Activated naive CD4-positive, alpha-beta T cell treated with Interleukin-2 at 50 U/mL for 16 hours (primary cell): ENCODE measurements around the gene ZNF260.
"Not testable (repeated sequence)": the region's sequence is repeated elsewhere in the genome, so short reads cannot be mapped to it uniquely, and the experiment has no call there.

Experiments
- DNase-seq: peaks from one replicate; pipeline ENCODE4 v3.0.0-alpha.2; 2020

The ZNF260 gene

GRCh38 chr19:36528194-36528920, at the start of gene ZNF260:
ZNF260 (minus strand) TSS chr19:36528271; CDS start chr19:36515238, 13,033 bp downstream.
- peak; percentile 93 for DNase-seq

GRCh38 chr19:36577271-36577996, 49.4 kb upstream of the ZNF260 start:
- no peak for DNase-seq

GRCh38 chr19:36574741-36575140, 46.7 kb upstream of the ZNF260 start:
- DNase-seq: no peak

GRCh38 chr19:36573895-36574720, 46.0 kb upstream of the ZNF260 start:
- no peak for DNase-seq

- peak; percentile 85 for DNase-seq
Observed at GRCh38 chr19:36573020-36573894, 45.2 kb upstream of the ZNF260 start, which contains the start of gene ZNF529. ZNF529 (minus strand) TSS chr19:36573292; CDS start chr19:36572346, 946 bp downstream.

GRCh38 chr19:36572593-36573019, 44.5 kb upstream of the ZNF260 start:
- no peak for DNase-seq

GRCh38 chr19:36564391-36564790, 36.3 kb upstream of the ZNF260 start:
- no peak for DNase-seq

GRCh38 chr19:36547001-36547732, 19.1 kb upstream of the ZNF260 start:
- DNase-seq: no peak

GRCh38 chr19:36528921-36529518, 949 bp upstream of the ZNF260 start:
- peak; percentile 19 for DNase-seq

GRCh38 chr19:36527873-36528193, 238 bp downstream of the ZNF260 start:
- no peak for DNase-seq

GRCh38 chr19:36527341-36527740, 730 bp downstream of the ZNF260 start:
- no peak for DNase-seq

GRCh38 chr19:36526581-36526980, 1.5 kb downstream of the ZNF260 start:
- DNase-seq: no peak

- DNase-seq: no peak
Observed at GRCh38 chr19:36524617-36525016, 3.5 kb downstream of the ZNF260 start.

- DNase-seq: no peak
Observed at GRCh38 chr19:36514012-36514612, 14.0 kb downstream of the ZNF260 start.

- no peak for DNase-seq
Observed at GRCh38 chr19:36508325-36508724, 19.7 kb downstream of the ZNF260 start.

GRCh38 chr19:36501973-36502372, 26.1 kb downstream of the ZNF260 start:
- no peak for DNase-seq

- no peak for DNase-seq
Observed at GRCh38 chr19:36497001-36497400, 31.1 kb downstream of the ZNF260 start.

- peak; percentile 11 for DNase-seq
Observed at GRCh38 chr19:36492689-36493453, 35.2 kb downstream of the ZNF260 start.

- not testable (repeated sequence) for DNase-seq
Observed at GRCh38 chr19:36490846-36491245, 37.2 kb downstream of the ZNF260 start.

GRCh38 chr19:36489920-36490415, 38.1 kb downstream of the ZNF260 start:
- DNase-seq: peak; percentile 75
